Measurements from ENCODE around the gene LSAMP. TPM values are rescaled to one million over a fixed set of nuclear protein-coding genes. Genes with fewer than 3 reads are reported as not detected.

The LSAMP gene
- total and polyA plus RNA-seq, 2 of the 13 experiments (the other 11 are each of a cell fraction or from before 2014, with no cell fraction given), result not detected

- TF ChIP-seq, protein P1, sequence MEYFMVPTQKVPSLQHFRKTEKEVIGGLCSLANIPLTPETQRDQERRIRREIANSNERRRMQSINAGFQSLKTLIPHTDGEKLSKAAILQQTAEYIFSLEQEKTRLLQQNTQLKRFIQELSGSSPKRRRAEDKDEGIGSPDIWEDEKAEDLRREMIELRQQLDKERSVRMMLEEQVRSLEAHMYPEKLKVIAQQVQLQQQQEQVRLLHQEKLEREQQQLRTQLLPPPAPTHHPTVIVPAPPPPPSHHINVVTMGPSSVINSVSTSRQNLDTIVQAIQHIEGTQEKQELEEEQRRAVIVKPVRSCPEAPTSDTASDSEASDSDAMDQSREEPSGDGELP (IDR thresholded peaks at IDR 0.05; ENCODE audit: borderline replicate concordance, low read depth), result no peak
- TF ChIP-seq PLRG1 (conservative IDR thresholded peaks at IDR 0.05), result no peak
Measured at GRCh38 chr3:115947325-115947724, 498.0 kb downstream of the LSAMP start (continued).

GRCh38 chr3:115943579-115943978, 501.7 kb downstream of the LSAMP start:
- in situ Hi-C loops (cut with HindIII; ENCODE audit: extremely low pct_ligation_motif_present, low pct_unique_long_range_greater_than_20kb) (no loop called here), intact Hi-C loops (cut with micrococcal nuclease; ENCODE audit: unreplicated experiment) (no loop called here)
- H3K4me2 ChIP-seq (ENCODE audit: low read depth, low read length), result no peak overlapping the region
- no peaks in the 10 kb centered on the region for H3K79me2 ChIP-seq (ENCODE audit: insufficient read depth, low read length)
- no peak overlapping the region for H3K27ac ChIP-seq (ENCODE audit: extremely low read length, insufficient read depth, low read length)
- FAIRE-seq, result no peak
- ChIA-PET CTCF (ENCODE audit: low intra/inter-chr PET ratio, low total read pairs) (no interaction called here), POLR2A (no interaction called here)
- H3K4me3 ChIP-seq (replicated peaks in 1 of 3; ENCODE audit: insufficient read depth in 1 of 3, low read depth in 2 of 3, low read length in 3 of 3), result no peak overlapping the region
- 6% methylated on average over 3 of the region's 3 CpGs for WGBS (ENCODE audit: low lambda C conversion rate)
- BruUV-seq (replicated peaks), result no TSS peak
- H4K20me1 ChIP-seq (ENCODE audit: insufficient read depth, low read length), result no peaks in the 10 kb centered on the region
- H3K4me1 ChIP-seq (ENCODE audit: insufficient read depth, low read length), result peaks cover 6% of the 10 kb centered on the region; the same call in 1 of the 2 replicates
- no peak for DNase-seq (ENCODE audit: low spot score)
- TF ChIP-seq ZNF24 (IDR thresholded peaks at IDR 0.05) (no peak), ZNF432 (CRISPR knock-in tag; IDR thresholded peaks at IDR 0.05; ENCODE audit: borderline replicate concordance) (no peak), FOXO1 (CRISPR knock-in tag; IDR thresholded peaks at IDR 0.05) (no peak), RFX3 (CRISPR knock-in tag; IDR thresholded peaks at IDR 0.05) (no peak), ZSCAN30 (CRISPR knock-in tag; IDR thresholded peaks at IDR 0.05) (no peak), ARID2 (CRISPR knock-in tag; IDR thresholded peaks at IDR 0.05; ENCODE audit: borderline replicate concordance) (no peak)
- TF ChIP-seq, protein P2, sequence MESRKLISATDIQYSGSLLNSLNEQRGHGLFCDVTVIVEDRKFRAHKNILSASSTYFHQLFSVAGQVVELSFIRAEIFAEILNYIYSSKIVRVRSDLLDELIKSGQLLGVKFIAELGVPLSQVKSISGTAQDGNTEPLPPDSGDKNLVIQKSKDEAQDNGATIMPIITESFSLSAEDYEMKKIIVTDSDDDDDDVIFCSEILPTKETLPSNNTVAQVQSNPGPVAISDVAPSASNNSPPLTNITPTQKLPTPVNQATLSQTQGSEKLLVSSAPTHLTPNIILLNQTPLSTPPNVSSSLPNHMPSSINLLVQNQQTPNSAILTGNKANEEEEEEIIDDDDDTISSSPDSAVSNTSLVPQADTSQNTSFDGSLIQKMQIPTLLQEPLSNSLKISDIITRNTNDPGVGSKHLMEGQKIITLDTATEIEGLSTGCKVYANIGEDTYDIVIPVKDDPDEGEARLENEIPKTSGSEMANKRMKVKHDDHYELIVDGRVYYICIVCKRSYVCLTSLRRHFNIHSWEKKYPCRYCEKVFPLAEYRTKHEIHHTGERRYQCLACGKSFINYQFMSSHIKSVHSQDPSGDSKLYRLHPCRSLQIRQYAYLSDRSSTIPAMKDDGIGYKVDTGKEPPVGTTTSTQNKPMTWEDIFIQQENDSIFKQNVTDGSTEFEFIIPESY (CRISPR knock-in tag; IDR thresholded peaks at IDR 0.05), result no peak
- TF ChIP-seq, protein P3, sequence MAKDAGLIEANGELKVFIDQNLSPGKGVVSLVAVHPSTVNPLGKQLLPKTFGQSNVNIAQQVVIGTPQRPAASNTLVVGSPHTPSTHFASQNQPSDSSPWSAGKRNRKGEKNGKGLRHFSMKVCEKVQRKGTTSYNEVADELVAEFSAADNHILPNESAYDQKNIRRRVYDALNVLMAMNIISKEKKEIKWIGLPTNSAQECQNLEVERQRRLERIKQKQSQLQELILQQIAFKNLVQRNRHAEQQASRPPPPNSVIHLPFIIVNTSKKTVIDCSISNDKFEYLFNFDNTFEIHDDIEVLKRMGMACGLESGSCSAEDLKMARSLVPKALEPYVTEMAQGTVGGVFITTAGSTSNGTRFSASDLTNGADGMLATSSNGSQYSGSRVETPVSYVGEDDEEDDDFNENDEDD (CRISPR knock-in tag; IDR thresholded peaks at IDR 0.05; ENCODE audit: borderline replicate concordance), result no peak
- H3K9ac ChIP-seq (ENCODE audit: insufficient read depth, low read depth, low read length), result no peak overlapping the region
- ATAC-seq, result no peak
- no peak overlapping the region for H2AFZ ChIP-seq (ENCODE audit: low read length)
- no peaks in the 10 kb centered on the region for H3K36me3 ChIP-seq (replicated peaks in 1 of 2; ENCODE audit: control insufficient read depth in 1 of 2, insufficient read depth in 2 of 2, low read length in 2 of 2)
- no peaks in the 10 kb centered on the region for H3K9me3 ChIP-seq (ENCODE audit: low read length)
- H3K27me3 ChIP-seq (ENCODE audit: control insufficient read depth in 1 of 2, insufficient read depth in 2 of 2, low read length in 2 of 2), result no peaks in the 10 kb centered on the region

All from HepG2 (cell line).